Left forelimb (tissue), 1 donor: ENCODE results near the gene WWTR1.

Experiments used
- DNase-seq: peaks from one replicate; pipeline ENCODE4 v3.0.0-alpha.2; 2018; ENCODE audit warnings: low spot score

WWTR1 gene

DNA sequence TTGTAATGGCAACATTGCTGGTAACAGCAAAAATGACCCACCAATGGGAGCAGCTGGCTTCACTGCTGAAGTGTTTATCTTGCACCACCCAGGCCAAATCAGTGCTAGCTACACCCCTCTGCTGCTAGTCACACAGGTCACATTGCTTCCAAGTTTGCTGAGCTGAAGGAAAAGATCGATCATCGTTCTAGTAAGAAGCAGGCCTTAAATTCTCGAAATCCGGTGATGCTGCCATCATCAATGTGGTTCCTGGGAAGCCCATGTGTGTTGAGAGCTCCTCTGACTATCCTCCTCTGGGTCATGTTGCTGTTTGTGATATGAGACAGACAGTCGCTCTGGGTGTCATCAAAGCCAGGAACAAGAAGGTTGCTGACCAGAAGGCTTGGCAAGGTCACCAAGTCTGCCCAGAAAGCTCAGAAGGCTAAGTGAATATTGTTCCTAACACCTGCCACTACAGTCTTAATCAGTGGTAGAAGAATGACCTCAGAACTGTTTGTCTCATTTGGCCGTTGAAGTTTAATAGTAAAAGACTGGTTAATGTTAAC lies 162.2 kb downstream of the WWTR1 start:
- DNase-seq: no peak

DNA sequence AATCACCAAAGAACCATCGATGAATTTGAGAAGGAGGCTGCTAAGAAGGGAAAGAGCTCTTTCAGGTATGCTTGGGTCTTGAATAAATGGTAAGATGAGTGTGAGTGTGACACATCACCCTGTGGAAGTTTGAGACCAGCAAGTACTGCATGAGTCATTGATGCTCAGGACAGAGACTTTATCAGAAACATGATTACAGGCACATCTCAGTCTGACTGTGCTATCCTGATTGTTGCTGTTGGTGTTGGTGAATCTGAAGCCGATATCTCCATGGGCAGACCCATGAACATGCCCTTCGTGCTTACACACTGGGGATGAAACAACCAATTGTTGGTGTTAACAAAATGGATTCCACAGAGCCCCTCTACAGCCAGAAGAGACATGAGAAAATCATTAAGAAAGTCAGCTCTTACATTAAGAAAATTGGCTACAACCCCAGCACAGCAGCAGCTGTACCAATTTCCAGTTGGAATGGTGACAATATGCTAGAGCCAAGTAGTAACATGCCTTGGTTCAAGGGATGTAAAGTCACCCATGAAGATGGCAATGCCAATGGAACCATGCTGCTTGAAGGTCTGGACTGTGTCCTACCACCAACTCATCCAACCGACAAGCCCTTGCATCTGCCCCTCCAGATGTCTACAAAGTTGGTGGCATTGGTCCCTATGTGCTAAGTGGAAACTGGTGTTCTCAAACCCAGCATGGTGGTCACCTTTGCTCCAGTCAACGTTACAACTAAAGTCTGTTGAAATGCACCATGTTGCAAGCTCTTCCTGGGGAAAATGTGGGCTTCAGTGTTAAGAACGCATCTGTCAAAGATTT lies 162.9 kb downstream of the WWTR1 start:
- no peak for DNase-seq

DNA sequence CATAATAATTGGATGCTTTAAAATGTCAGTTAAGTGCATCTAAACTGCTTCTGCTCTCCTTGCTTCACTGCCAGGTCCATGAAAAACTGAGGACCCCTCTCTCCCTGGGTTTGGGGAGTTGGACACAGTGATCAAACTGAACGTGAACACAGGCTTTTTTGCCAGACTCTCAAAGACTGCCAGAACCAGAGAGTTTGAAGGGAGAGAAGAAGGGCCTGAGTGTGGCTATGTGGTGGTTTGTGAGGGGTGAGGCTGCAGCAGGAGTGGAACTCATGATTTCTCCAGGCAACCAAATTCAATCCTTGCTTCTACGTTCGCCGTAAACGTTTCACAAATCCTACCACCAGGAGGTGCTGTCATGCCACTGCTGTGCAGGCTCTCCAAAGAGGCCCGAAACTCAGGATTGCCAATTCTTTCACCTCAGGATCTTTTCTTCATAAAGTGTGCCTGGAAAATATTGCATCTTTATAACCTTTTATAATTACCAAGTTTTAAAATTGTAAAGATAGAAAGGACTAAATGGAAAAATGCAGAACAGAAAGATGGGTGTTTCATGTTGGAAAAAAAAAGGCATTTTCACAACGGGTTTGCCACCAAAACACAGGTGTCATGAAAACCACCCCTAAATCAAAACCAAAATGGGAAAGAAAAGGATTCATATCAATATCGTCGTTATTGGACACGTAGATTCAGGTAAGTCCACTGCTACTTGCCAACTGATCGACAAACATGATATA lies 163.6 kb downstream of the WWTR1 start:
- peak; percentile 75 for DNase-seq

DNA sequence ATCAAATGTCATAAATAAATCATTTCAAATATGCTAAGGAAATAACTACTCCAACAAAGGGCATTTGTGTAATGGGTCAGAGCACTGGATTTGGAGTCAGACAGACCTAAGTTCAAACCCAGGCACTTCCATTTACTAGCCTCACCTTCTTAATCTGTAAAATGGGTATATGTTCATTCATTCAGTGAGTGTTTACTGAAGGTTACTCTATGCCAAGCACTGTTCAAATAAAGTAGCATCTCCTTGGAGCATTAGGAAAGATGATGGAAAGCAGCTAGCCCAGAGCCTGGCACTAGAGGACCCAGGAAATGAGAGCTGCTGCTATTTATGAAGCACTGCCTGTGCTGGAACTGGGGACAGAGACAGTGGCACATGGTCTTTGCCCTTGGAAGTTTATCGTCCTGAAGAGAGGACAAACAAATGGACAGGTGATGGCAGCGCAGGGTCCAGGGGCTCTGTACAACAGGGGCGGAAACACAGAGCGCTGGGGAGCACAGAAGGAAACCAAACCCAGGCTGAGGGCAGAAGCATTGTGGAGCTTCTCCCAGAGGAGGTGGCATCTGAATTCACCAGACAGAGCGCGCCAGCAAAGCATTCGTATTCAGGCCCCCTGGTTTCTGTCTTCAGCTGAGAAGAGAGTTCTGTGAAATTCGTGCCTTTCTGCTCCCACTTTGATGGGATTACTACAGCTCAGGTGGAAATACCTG lies 164.4 kb downstream of the WWTR1 start:
- DNase-seq: no peak

DNA sequence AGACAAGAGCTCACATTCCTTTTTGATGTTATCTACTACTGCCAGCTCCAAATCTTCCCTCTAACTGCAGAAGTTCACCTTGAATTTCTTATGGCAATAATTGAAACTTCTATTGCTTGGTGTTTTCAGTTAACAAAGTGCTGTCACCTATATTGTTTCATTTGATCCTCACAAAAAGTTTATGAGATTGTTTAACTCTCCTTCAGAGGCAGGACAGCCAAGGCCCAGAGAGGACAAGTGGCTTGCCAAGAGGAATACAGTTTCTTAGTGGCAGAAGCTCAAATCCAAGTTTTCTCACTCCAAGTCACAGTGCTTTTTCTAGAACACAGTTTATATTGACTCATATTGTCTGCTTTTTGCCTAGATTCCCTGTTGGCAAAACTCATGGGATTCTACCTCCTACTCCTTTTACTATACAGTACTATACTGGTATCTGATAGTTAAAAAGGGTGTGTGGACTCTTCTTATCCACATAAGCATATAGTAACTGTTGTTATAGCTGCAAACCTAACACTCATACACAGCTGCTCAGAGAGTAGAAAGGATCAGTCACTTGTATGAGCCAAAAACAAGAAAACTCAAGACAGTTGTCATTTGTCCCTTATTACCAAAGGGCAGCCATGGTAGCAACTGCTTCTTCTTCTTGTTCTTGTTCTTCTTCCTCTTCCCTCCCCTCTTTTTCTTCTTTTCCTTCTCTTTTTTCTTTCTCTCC lies 167.4 kb downstream of the WWTR1 start:
- no peak for DNase-seq

DNA sequence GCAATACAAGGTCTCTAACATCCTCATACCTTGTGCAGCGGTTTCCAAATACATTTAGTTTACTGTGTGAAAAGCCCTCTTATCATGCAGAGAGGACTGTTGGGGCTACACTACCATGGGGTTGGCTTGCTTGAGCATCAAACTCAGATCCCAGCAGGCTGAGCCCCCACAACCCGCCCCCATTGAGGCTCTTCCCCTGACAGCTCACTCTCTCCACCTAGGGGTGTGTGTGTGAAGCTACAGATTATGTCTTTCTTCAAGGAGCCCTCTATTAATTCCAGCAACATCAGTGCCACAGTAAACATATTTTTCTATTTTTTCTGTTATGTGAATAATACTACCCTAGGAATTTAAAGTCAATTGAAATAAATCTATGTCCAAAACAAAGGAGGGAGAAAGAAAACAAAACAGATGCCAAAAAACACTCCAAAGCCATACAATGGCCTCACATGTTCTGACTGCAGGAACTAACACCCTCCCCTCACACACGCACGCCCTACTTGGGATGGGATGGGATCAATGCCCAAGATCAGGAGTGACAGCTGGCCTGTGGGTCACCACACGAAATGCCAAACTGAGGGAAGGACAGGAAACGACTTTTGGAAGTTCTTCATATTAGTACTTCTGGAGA lies 168.7 kb downstream of the WWTR1 start:
- no peak for DNase-seq

DNA sequence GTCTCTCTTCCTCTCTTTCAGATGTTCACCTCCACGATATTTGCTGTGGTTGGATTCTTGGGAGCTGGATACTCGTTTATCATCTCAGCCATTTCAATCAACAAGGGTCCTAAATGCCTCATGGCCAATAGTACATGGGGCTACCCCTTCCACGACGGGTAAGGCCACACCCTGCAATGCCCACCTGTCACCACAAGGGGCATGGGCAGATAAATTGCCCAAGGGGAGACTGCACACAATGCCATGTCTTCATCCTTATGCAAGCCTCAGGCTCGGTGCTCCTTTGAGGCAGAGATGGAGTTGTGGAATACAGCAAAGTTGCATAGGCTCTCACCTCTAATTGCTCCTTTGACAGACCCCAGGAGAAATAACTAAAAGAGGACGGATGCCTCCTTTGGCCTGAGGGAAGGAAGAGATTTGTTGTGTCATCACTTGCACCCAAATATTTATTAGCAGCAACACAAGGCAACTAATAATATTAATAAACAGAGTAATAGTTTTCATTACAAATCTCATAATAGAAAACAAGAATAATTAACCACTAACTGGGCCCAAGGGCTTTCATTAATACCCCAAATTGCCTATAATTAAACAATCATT lies 170.1 kb downstream of the WWTR1 start:
- no peak for DNase-seq

DNA sequence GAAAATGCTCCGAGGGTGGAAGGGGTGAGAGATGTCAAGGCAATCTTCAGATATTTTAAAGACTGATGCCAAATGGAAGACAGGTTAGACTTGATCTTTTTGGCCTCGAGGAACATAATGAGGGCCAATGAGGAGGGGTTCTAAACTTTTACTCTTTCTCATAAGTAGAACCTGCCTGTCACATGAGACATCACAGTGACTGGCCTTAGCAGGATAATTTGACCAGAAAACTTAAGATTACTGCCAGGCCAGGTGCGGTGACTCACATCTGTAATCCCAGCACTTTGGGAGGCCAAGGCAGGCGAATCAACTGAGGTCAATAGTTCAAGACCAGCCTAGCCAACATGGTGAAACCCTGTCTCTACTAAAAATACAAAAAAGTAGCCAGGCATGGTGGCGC lies 171.1 kb downstream of the WWTR1 start:
- no peak for DNase-seq

DNA sequence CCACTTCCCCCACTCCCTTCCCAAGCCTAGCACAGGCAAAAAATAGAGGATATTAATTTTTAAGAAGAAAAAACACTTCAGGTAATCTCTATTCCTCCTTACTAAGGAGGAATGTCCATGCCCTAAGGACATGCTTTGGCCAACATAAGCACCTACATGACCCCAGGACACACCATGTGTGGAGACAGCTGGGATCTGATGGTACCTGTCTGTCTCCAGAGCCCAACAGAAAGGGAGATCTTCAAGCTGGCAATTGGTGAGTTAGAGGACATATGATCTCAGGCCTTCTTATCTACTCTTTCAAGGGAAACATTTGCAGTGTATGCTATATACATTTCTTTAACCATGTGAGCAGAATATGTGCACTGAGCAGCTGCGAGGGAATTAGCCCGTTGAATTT lies 176.3 kb downstream of the WWTR1 start:
- DNase-seq: no peak

DNA sequence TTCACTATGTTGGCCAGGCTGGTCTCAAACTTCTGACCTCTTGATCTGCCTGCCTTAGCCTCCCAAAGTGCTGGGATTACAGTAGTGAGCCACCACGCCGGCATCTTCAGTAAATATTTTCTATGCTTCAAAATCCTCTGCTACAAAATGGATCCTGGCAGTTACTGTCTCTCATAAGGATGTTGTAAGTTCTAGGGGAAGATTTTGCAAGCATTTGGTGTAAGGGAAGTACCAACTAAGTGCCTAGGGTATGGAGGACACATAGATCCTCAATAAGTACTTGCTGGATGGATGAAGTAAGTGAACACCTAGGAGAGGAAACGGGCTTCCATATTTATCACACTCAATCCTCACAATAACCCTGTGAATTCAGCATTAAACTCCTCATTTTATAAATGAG lies 176.8 kb downstream of the WWTR1 start:
- no peak for DNase-seq

DNA sequence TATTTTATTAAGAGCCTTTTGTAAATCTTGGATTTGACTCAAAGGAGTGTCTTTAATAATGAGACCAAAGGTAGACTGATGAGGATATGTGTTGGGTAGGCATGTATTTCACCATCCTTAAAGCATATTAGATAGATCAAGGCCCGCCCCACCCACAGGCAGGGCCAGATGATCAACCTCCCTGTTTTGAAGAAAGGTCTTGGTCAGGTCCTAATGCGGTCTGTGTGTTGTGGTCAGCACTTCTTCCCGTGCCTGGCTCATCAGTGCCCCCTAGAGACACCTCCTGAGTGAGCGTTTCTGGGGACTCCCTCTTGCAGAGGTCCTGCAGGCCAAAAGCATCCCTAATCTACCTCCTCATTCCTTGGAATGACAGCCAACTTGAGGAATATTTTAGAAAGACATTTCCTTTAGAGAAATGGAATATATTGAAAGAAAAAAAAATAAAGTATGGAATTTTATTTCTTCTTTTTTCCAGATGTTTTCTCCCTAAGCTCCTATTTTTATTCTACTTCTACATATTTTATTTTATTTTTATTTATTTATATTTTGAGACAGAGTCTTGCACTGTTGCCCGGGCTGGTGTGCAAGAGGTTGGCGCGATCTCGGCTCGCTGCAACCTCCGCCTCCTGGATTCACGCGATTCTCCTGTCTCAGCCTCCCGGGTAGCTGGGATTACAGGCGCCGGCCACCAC lies 177.4 kb downstream of the WWTR1 start:
- DNase-seq: no peak

DNA sequence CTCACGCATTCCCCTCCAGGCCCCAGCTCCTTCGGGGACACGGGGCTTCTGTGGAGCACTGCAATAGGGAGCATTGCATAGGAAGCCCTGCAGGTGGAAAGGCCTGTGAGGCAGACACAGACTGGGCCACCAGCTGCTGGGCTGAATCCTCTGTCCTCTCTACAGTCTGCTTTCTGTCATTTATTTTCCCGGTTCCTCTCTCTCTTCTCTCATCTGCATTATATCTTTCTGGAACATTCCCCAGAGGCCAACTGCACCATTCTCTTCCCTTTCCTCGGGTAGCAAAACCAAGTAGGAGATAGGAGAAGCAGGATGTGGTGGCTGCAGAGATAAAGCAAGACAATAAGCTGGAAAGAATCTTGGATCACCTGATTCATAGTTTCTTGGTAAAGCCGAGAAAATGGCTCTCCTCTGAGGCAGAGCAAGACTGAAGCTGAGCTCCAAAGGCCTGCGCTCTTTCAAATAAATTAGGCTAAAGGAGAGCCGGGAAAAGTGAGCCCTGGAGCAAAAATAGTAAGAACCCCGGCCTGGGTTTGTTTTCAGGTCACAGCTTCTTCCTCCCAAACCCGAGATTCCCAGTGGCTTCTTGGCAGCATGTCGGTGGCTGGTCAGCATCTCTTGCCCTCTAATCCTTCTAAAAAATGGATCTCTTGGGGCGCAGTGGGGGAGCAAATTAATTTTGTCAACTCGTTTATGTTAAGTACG lies 178.1 kb downstream of the WWTR1 start:
- no peak for DNase-seq

DNA sequence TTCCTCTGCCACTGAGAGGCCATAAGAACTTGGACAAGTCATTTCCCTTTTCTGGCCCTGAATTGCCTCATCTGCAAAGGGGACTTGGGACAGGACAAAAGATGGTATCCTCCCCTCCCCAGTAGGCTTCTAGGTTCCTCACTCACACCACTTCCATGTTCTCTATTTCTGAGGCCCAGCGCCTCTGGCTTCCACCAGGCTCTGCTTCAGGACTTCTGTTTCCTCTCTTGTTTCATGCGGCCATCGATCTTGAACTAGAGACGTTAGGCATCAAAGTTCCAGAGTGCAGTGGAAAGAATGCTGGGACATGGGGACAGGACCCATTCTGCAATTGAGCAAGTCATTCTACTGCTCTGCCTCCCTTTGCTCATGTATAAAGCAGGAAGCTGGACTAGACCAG lies 181.6 kb downstream of the WWTR1 start:
- DNase-seq: no peak

DNA sequence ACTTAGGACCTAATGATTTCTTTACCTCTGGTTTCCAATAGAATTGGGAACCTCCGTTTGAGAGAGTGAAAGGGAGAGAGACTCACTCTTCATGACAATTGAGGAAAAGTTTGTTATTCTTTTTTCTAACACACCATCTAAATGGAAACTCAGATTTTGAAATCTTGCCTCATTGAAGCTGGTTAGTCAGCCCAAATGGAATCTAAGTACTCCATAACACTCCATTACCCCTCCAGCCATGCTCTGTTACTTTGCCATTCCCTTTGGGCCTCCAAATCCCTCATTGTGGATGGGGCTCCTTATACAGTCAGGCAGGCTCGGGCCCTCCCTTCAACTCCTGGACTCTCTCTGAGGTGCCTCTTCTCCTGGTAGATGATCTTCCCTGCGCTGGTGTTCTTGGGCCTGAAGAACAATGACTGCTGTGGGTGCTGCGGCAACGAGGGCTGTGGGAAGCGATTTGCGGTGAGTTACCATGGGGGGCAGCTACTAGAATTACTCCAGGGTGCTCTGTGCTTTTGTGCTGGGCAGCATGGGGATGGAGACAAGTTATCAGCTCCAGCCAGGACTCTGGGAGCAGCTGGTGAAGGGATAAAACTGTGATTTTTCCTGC lies 182.3 kb downstream of the WWTR1 start:
- no peak for DNase-seq

DNA sequence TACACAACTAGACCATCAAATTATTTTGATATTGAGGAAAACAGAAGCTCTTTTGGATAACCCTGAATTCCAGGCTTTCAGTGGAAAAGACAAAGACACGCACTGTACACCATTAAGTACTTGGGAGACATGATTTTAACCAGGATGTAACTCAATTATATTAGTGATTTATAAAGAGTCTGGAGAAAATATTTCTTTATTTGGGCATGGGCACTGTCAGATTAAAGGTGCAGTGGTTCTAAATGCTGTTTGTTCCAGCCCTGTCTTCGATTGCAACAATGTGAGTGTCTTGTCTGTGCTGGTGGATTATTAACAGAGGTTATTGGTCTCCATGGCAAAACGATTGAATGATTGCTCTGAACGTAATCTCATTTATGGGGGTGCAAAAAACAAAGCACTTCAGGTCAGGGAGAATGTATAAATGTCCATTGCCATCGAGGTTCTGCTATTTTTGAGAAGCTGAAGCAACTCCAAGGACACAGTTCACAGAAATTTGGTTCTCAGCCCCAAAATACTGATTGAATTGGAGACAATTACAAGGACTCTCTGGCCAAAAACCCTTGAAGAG lies 183.5 kb downstream of the WWTR1 start, which contains the start of gene TM4SF4:
Gene TM4SF4, plus strand, starts transcription at position 448 of the 568 bp plus-strand sequence. CDS start 181 bp downstream, outside the sequence.
- no peak for DNase-seq

DNA sequence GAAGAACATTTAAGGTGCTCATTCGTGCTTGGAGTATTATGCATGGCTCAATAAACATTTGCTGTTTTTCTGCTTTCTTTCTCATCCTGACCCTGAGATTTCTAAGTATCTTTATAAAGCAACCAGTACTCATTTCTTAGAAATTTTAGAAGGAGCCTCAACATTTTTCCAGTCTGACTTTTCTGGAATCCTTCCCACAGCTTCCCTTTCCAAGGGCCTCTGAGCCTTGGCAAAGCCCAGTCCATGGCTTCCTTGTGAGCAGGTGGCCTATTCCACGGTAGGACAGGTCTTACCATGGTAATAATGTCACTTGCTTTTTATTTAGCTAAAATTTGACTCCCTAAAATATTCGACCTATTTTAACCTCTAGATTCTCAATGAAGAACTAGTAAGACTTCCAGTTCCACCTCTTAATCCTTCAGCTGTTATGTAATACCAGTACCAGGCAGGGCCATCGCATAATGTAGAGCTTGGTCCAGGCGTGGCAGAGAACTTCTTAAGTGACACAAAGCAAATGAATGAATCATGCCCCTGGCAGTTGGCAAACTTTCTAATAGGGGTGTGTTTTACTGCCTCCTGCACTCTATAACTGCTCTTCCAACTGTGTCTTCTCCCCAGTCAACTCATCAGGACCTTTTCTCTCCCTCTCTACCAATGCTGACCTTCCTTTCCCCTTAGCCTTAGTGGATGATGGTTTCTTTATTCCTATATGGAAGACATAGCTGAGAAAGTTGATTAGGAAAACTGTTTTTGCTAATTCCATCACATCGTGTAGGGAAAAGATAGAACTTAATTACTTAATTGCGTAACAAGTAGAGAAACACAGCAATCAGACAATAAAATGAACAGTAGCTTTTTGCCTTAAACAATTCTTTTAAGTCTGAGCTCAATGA lies 184.2 kb downstream of the WWTR1 start:
- no peak for DNase-seq

DNA sequence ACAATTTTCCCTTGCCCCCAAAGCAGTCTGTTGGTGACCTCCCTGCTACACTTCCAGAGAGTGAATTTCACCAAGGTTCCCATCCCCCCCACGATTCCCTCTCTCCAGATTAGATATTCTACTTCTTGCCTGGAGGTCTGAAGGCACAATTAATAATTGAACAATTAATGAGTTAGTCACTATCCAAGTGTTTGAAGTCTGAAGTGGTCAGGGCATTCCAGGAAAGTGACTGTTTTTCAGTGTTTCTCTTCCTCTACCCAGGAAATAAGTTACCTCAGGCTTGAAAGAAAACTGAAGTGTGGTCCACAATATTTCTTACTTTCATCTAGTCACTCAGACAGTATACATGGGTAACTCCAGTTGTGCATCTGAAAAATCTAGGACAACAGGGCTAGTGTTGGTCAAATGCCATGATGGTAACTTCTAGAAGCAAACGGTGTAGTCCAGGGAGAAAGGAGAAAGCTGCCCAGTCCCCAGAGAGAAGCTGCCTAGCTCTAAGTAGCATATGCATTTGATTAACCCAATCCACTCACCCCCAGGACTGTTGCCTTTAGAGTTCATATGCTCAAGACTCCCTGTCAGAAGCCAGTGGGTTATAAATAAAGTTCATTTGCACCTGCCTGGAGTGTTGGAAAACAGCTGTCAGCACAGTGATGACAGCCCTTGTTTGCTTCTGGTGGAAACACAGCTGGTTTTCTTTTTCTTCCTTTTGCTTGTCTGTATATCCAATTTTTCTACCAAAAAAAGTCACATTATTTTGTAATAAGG lies 185.6 kb downstream of the WWTR1 start:
- no peak for DNase-seq
